Osteoblast (primary cell): ENCODE measurements around the gene CAMTA1. TPM values are rescaled to one million over a fixed set of nuclear protein-coding genes. Genes with fewer than 3 reads are reported as not detected.

ENCODE experiments used
- DNase-seq: peaks from one replicate; pipeline ENCODE4 v3.0.0; 2011; ENCODE audit warnings: low spot score, mixed read lengths; ENCODE audit not compliant: insufficient read length; ENCODE audit errors: missing footprints
- H2AFZ ChIP-seq: 2 replicates; pipeline ENCODE4 v1.6.0; 2011; ENCODE audit warnings: mild to moderate bottlenecking, low read length
- H3K27ac ChIP-seq: 2 replicates; pipeline ENCODE4 v1.5.1; 2011; ENCODE audit warnings: mild to moderate bottlenecking, low read depth, low read length, moderate library complexity
- H3K27me3 ChIP-seq: 2 replicates; pipeline ENCODE4 v1.6.0; 2012; ENCODE audit warnings: mild to moderate bottlenecking, control low read depth, inconsistent platforms, low read length, moderate library complexity; ENCODE audit not compliant: insufficient read depth
- H3K36me3 ChIP-seq: 2 replicates; pipeline ENCODE4 v1.5.1; 2011; ENCODE audit warnings: mild to moderate bottlenecking, low read length, control low read depth, moderate library complexity; ENCODE audit not compliant: insufficient read depth
- H3K4me1 ChIP-seq: 2 replicates; pipeline ENCODE4 v1.5.1; 2011; ENCODE audit warnings: mild to moderate bottlenecking, low read length, control low read depth, moderate library complexity; ENCODE audit not compliant: insufficient read depth
- H3K4me2 ChIP-seq: 2 replicates; pipeline ENCODE4 v1.6.0; 2011; ENCODE audit warnings: mild to moderate bottlenecking, low read length; ENCODE audit not compliant: insufficient read depth
- H3K4me3 ChIP-seq: fragments of 200-600 bp; sonication (generic); 3 replicates; pipeline ENCODE4 v1.5.1; 2012; ENCODE audit warnings: mild to moderate bottlenecking, low read length, inconsistent platforms; ENCODE audit not compliant: insufficient read depth
- H3K79me2 ChIP-seq: 2 replicates; pipeline ENCODE4 v1.6.0; 2012; ENCODE audit warnings: mild to moderate bottlenecking, low read length, control low read depth, inconsistent platforms; ENCODE audit not compliant: insufficient read depth
- H3K9me3 ChIP-seq: 2 replicates; pipeline ENCODE4 v1.5.1; 2011; ENCODE audit warnings: low read depth, low read length, control low read depth
- H4K20me1 ChIP-seq: 2 replicates; pipeline ENCODE4 v1.6.0; 2012; ENCODE audit warnings: mild to moderate bottlenecking, low read length, control low read depth; ENCODE audit not compliant: insufficient read depth
- total RNA-seq: library from RNA; depleted of rRNA; stranded (reverse); fragments of >200 nt; gene quantifications from 2 replicates; pipeline ENCODE4 v1.2.3, GENCODE V29; 2012
- TF ChIP-seq, protein P1 (sequence below): IDR thresholded peaks from 2 replicates; pipeline ENCODE4 v1.5.1; 2011; ENCODE audit warnings: mild to moderate bottlenecking, low read depth, low read length, moderate library complexity; ENCODE audit errors: extremely low read depth

CAMTA1 gene
- total RNA-seq, 1 donor = 47.4 TPM

DNA sequence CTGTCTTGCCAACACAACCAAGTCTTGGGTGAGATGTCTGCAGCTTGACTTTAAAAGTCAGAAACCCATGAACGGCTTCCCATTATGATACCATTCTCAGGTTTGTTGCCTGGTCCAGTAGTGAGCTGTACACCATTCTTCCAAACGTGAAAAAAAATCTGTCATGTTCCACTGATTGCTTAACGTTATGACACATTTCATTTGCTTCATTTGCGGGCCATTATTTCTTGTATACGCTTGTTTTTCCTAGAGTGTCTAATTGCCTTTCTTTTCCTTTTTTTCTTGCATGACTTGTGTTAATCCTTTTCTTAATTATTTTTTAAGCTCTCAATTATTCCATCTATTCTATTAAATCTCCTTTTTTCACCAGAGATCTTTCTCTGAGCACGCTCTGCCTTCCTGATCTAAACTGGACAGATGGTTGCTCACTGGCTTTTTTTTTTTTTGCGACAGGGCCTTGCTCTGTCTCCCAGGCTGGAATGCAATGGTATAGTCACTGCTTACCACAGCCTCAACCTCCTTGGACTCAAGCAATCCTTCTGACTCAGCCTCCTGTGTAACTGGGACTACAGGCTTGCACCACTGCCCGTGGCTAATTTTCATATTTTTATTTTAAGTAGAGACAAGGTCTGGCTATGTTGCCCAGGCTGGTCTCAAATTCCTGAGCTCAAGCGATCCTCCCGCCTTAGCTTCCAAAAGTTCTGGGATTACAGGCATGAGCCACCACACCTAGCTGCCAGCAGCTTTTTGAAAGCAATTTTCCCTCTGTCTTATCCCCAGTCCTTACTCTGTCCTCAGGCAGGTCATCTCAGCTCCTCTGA lies 31.7 kb upstream of the CAMTA1 start:
- Histone ChIP-seq H3K79me2 (no peaks in the 10 kb centered on the region), H3K4me1 (no peaks in the 10 kb centered on the region), H3K36me3 (no peaks in the 10 kb centered on the region), H3K4me3 (no peak overlapping the region), H3K4me2 (no peak overlapping the region), H3K9me3 (no peaks in the 10 kb centered on the region), H3K27ac (no peak overlapping the region), H3K27me3 (peaks cover 22% of the 10 kb centered on the region), H2AFZ (no peak overlapping the region), H4K20me1 (no peaks in the 10 kb centered on the region)
- DNase-seq = no peak
- TF ChIP-seq, protein P1, sequence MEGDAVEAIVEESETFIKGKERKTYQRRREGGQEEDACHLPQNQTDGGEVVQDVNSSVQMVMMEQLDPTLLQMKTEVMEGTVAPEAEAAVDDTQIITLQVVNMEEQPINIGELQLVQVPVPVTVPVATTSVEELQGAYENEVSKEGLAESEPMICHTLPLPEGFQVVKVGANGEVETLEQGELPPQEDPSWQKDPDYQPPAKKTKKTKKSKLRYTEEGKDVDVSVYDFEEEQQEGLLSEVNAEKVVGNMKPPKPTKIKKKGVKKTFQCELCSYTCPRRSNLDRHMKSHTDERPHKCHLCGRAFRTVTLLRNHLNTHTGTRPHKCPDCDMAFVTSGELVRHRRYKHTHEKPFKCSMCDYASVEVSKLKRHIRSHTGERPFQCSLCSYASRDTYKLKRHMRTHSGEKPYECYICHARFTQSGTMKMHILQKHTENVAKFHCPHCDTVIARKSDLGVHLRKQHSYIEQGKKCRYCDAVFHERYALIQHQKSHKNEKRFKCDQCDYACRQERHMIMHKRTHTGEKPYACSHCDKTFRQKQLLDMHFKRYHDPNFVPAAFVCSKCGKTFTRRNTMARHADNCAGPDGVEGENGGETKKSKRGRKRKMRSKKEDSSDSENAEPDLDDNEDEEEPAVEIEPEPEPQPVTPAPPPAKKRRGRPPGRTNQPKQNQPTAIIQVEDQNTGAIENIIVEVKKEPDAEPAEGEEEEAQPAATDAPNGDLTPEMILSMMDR = no peak

DNA sequence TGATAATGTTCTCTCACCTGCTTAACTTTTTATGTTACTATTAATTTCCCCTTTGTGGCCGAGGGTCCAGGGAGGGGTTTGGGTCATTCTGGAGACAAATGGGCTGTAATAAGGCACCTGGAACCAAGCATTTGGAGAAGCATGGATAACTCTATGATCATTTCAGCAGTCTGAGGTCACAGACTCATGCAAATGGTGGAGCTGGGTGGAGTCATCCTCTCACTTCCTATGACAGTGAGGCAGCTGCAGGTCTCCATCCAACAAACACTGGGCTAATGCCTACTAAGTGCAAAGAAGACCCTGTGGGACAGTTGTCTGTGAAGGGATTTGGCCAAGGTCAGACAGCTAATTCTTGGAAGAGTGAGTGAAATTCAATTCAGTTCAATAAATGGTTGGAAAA lies 28.8 kb upstream of the CAMTA1 start:
- Histone ChIP-seq H3K27ac (no peak overlapping the region), H3K4me2 (no peak overlapping the region)
- TF ChIP-seq, protein P1 = no peak

GRCh38 chr1:6757719-6758435 lies 27.4 kb upstream of the CAMTA1 start:
- H3K4me3 ChIP-seq = no peak overlapping the region
- peak overlapping the region; percentile 43 for H3K4me2 ChIP-seq

More for the DNA sequence above, 28.8 kb upstream of the CAMTA1 start:
- H3K27me3 ChIP-seq = peaks cover 9% of the 10 kb centered on the region
- H2AFZ ChIP-seq = no peak overlapping the region
- no peak for DNase-seq
- no peaks in the 10 kb centered on the region for H4K20me1 ChIP-seq
- no peaks in the 10 kb centered on the region for H3K79me2 ChIP-seq
- no peaks in the 10 kb centered on the region for H3K9me3 ChIP-seq
- H3K36me3 ChIP-seq = no peaks in the 10 kb centered on the region
- no peaks in the 10 kb centered on the region for H3K4me1 ChIP-seq
- no peak overlapping the region for H3K4me3 ChIP-seq

More at GRCh38 chr1:6757719-6758435, 27.4 kb upstream of the CAMTA1 start:
- TF ChIP-seq, protein P1 = no peak
- H3K36me3 ChIP-seq = no peaks in the 10 kb centered on the region
- H4K20me1 ChIP-seq = no peaks in the 10 kb centered on the region
- no peaks in the 10 kb centered on the region for H3K4me1 ChIP-seq
- H3K9me3 ChIP-seq = no peaks in the 10 kb centered on the region
- DNase-seq = peak; percentile 77
- H3K27ac ChIP-seq = no peak overlapping the region
- H3K79me2 ChIP-seq = no peaks in the 10 kb centered on the region
- H3K27me3 ChIP-seq = peaks cover 4% of the 10 kb centered on the region
- H2AFZ ChIP-seq = peak overlapping the region; percentile 41
